A673 (cell line): Measurements from ENCODE around the gene CCDC141. TPM values are rescaled to one million over a fixed set of nuclear protein-coding genes. Genes with fewer than 3 reads are reported as not detected.
"Not testable (repeated sequence)": the region's sequence is repeated elsewhere in the genome, so short reads cannot be mapped to it uniquely, and the experiment has no call there.

Experiments
- BruUV-seq: library from RNA; stranded (reverse); fragments of 400-500 nt; replicated peaks from 2 replicates; lab custom pipeline; 2021; lab: Mats Ljungman, UMichigan
- CTCF ChIA-PET: fragments of 300-600 bp; sonication (Branson Sonifier 250); formaldehyde crosslinking; loops from one replicate; lab custom pipeline; 2022; ENCODE audit warnings: antibody characterized with exemption; lab: Charles Lee
- POLR2A ChIA-PET: fragments of 300-600 bp; sonication (Branson Sonifier 250); formaldehyde crosslinking; loops from one replicate; lab custom pipeline; 2022; ENCODE audit warnings: antibody characterized with exemption; ENCODE audit not compliant: low non-redundant PET; lab: Charles Lee
- DNase-seq: peaks from one replicate; pipeline ENCODE4 v3.0.0-alpha.2; 2015; ENCODE audit warnings: low spot score
- H3K27ac ChIP-seq: fragments of 200-600 bp; sonication (generic); 2 replicates; pipeline ENCODE4 v1.5.1; 2016; ENCODE audit warnings: mixed run types, low read depth, mild to moderate bottlenecking, mixed read lengths, antibody characterized with exemption, low read length; ENCODE audit not compliant: poor library complexity, severe bottlenecking
- H3K27me3 ChIP-seq: fragments of 200-600 bp; sonication (generic); replicated peaks from 2 replicates; pipeline ENCODE4 v1.6.1; 2017; ENCODE audit warnings: mixed run types, low read depth, mild to moderate bottlenecking, mixed read lengths, antibody characterized with exemption, low read length; ENCODE audit not compliant: insufficient read depth, poor library complexity
- H3K36me3 ChIP-seq: fragments of 200-600 bp; sonication (generic); 2 replicates; pipeline ENCODE4 v1.6.1; 2016; ENCODE audit warnings: mixed run types, mild to moderate bottlenecking, mixed read lengths, antibody characterized with exemption, low read length; ENCODE audit not compliant: insufficient read depth, poor library complexity, severe bottlenecking
- H3K4me1 ChIP-seq: fragments of 200-600 bp; sonication (generic); 2 replicates; pipeline ENCODE4 v1.6.1; 2017; ENCODE audit warnings: mixed run types, mild to moderate bottlenecking, mixed read lengths, antibody characterized with exemption, low read length; ENCODE audit not compliant: insufficient read depth, poor library complexity, severe bottlenecking
- H3K4me3 ChIP-seq: fragments of 200-600 bp; sonication (generic); 2 replicates; pipeline ENCODE4 v1.5.1; 2016; ENCODE audit warnings: low read depth, mixed run types, mild to moderate bottlenecking, mixed read lengths, low read length; ENCODE audit not compliant: poor library complexity, severe bottlenecking
- H3K9me3 ChIP-seq: fragments of 200-600 bp; sonication (generic); 2 replicates; pipeline ENCODE4 v1.6.1; 2016; ENCODE audit warnings: mixed run types, low read depth, mild to moderate bottlenecking, mixed read lengths, antibody characterized with exemption, low read length; ENCODE audit not compliant: poor library complexity, severe bottlenecking
- EZH2 ChIP-seq: fragments of 200-600 bp; sonication (generic); IDR thresholded peaks from 2 replicates; pipeline ENCODE4 v1.6.1; 2017; ENCODE audit warnings: borderline replicate concordance, low read depth, mild to moderate bottlenecking, mixed read lengths, antibody characterized with exemption, low read length; ENCODE audit not compliant: poor library complexity, severe bottlenecking
- intact Hi-C: fragments of 100-400 bp; cut with micrococcal nuclease; formaldehyde crosslinking; loops from one replicate; pipeline ENCODE4 v1.10.0; 2022; ENCODE audit not compliant: unreplicated experiment
- total RNA-seq: library from RNA; stranded (reverse); gene quantifications from 2 replicates; pipeline ENCODE4 v1.2.3, GENCODE V29; 2021
- TF ChIP-seq, protein P1 (sequence below): fragments of 300-800, 200-600 bp; sonication (generic); conservative IDR thresholded peaks from 2 replicates; pipeline ENCODE4 v1.5.1; 2017; ENCODE audit warnings: low read depth, mild to moderate bottlenecking, antibody characterized with exemption, low read length, moderate library complexity, mixed read lengths

Gene CCDC141
- total RNA-seq, 1 experiment from 2014 or later: not detected

DNA sequence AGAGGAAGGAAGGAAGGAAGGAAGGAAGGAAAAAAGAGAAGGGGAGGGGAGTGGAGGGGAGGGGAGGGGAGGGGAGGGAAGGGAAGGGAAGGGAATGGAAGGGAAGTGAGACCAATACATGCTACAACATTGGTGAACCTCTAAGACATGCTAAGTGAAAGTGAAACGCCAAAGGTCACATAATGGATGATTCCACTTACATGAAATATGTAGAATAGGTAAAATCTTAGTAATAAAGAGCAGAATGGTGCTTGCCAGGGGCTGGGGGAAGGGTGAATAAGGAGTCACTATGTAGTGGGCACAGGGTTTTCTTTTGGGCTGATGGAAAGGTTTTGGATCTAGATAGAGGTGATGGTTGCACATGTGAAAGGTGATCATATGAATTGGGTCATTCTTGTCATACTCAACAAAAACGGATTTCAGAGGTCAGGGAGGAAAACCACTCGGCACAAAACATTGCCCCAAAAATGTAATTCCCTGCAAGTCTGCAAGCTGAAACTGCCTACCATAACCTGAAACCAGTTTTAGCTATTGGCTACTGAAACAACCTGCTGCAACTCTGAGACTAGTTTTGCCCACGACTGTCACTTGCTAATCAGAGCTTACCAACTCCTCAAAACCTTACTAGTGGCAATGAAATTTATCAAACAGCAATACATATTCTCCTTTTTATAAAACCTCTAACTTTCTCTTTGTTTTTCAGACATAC, 59.2 kb downstream of the CCDC141 start:
- intact Hi-C loops: no loop called here

DNA sequence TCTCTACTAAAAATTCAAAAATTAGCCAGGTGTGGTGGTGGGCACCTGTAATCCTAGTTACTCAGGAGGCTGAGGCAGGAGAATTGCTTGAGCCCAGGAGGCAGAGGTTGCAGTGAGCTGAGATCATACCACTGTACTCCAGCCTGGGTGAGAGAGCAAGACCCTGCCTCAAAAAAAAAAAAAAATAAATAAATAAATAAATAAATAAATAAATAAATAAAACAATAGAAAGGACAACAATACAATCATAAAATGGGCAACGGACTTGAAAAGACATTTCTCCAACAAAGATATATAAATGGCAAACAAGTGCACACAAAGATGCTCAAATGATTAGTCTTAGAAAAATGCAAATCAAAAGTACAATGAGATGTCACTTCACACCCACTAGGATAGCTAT, 60.5 kb downstream of the CCDC141 start:
- H3K4me3 ChIP-seq, H3K36me3 ChIP-seq, BruUV-seq, H3K4me1 ChIP-seq, H3K27me3 ChIP-seq, H3K9me3 ChIP-seq, POLR2A ChIA-PET, intact Hi-C loops, H3K27ac ChIP-seq, DNase-seq: not testable (repeated sequence)
- CTCF ChIA-PET: interaction anchor here (0.6 kb wide), 1 partner anchor 140 kb away, joined by 10 read pairs; no protein-coding TSS in a partner anchor

More for the DNA sequence above, 59.2 kb downstream of the CCDC141 start:
- no TSS peak for BruUV-seq
- TF ChIP-seq, protein P1, sequence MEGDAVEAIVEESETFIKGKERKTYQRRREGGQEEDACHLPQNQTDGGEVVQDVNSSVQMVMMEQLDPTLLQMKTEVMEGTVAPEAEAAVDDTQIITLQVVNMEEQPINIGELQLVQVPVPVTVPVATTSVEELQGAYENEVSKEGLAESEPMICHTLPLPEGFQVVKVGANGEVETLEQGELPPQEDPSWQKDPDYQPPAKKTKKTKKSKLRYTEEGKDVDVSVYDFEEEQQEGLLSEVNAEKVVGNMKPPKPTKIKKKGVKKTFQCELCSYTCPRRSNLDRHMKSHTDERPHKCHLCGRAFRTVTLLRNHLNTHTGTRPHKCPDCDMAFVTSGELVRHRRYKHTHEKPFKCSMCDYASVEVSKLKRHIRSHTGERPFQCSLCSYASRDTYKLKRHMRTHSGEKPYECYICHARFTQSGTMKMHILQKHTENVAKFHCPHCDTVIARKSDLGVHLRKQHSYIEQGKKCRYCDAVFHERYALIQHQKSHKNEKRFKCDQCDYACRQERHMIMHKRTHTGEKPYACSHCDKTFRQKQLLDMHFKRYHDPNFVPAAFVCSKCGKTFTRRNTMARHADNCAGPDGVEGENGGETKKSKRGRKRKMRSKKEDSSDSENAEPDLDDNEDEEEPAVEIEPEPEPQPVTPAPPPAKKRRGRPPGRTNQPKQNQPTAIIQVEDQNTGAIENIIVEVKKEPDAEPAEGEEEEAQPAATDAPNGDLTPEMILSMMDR: no peak
- TF ChIP-seq EZH2: no peak
- Histone ChIP-seq H3K4me1 (no peaks in the 10 kb centered on the region), H3K27ac (no peak overlapping the region), H3K4me3 (no peak overlapping the region), H3K36me3 (no peaks in the 10 kb centered on the region), H3K27me3 (no peaks in the 10 kb centered on the region), H3K9me3 (no peaks in the 10 kb centered on the region)
- ChIA-PET CTCF (no interaction called here), POLR2A (no interaction called here)
- DNase-seq: no peak

DNA sequence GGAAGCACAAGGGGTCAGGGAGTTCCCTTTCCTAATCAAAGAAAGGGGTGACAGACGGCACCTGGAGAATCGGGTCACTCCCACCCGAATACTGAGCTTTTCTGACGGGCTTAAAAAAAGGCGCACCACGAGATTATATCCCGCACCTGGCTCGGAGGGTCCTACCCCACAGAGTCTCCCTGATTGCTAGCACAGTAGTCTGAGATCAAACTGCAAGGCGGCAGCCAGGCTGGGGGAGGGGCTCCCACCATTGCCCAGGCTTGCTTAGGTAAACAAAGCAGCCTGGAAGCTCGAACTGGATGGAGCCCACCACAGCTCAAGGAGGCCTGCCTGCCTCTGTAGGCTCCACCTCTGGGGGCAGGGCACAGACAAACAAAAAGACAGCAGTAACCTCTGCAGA, 67.3 kb downstream of the CCDC141 start:
- intact Hi-C loops, BruUV-seq, CTCF ChIA-PET: not testable (repeated sequence)

DNA sequence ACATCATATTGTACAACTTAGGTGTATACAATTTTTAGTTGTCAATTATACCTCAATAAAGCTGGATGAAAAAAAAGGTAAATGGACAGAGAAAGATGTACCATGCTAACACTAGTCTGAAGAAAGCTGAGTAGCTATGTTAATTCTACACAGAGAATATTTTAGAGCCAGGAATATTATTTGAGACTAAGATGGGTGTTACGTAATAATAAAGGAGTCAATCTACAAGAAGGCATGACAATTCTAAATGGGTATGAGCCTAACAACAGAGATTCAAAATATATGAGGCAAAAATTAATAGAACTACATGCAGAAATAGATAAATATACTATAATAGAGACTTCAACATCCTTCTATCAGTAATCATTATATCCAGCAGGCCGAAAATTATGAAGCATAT, 69.1 kb downstream of the CCDC141 start:
- Histone ChIP-seq H3K4me1 (no peaks in the 10 kb centered on the region), H3K27ac (no peak overlapping the region), H3K27me3 (peaks cover 5% of the 10 kb centered on the region), H3K36me3 (no peaks in the 10 kb centered on the region), H3K9me3 (no peaks in the 10 kb centered on the region), H3K4me3 (no peak overlapping the region)
- intact Hi-C loops: no loop called here
- BruUV-seq: no TSS peak
- TF ChIP-seq, protein P1: no peak
- TF ChIP-seq EZH2: no peak
- ChIA-PET CTCF (no interaction called here), POLR2A (no interaction called here)
- DNase-seq: no peak

More for the DNA sequence above, 67.3 kb downstream of the CCDC141 start:
- H3K4me1 ChIP-seq, H3K9me3 ChIP-seq, H3K36me3 ChIP-seq, H3K27me3 ChIP-seq, H3K27ac ChIP-seq, POLR2A ChIA-PET, DNase-seq, H3K4me3 ChIP-seq: not testable (repeated sequence)
